ENCODE measurements around the gene MAPKAPK5.
A peak's percentile ranks its signal among the peaks of the same experiment; 100 is the strongest.
"Not testable (repeated sequence)": the region's sequence is repeated elsewhere in the genome, so short reads cannot be mapped to it uniquely, and the experiment has no call there.

Gene MAPKAPK5

GRCh38 chr12:111835531-111836181, 6.4 kb upstream of the MAPKAPK5 start:
- not testable (repeated sequence) for H3K4me3 ChIP-seq (ENCODE audit: low read length, poor library complexity, severe bottlenecking); H4K20me1 ChIP-seq (ENCODE audit: insufficient read depth, low read length, poor library complexity, severe bottlenecking); H3K4me2 ChIP-seq (ENCODE audit: low read depth, low read length, poor library complexity, severe bottlenecking); H3F3A ChIP-seq (ENCODE audit: low read depth); H3K36me3 ChIP-seq (ENCODE audit: insufficient read depth, low read length); H3K9me2 ChIP-seq (replicated peaks; ENCODE audit: low read depth, low read length); H2AFZ ChIP-seq (ENCODE audit: low read length); H3K9me3 ChIP-seq (ENCODE audit: insufficient read depth, low read depth, low read length); H3K27me3 ChIP-seq (ENCODE audit: insufficient read depth, low read length, poor library complexity, severe bottlenecking); H3K9ac ChIP-seq (ENCODE audit: low read depth, low read length, poor library complexity, severe bottlenecking)
- H3K4me1 ChIP-seq (ENCODE audit: insufficient read depth, low read length, poor library complexity, severe bottlenecking), result peaks cover 10% of the 10 kb centered on the region
- peaks cover 16% of the 10 kb centered on the region for H3K79me2 ChIP-seq (ENCODE audit: insufficient read depth, low read length)

- H3K4me1 ChIP-seq (ENCODE audit: insufficient read depth, low read length, poor library complexity, severe bottlenecking), result peaks cover 12% of the 10 kb centered on the region
- no peak overlapping the region for H2AFZ ChIP-seq (ENCODE audit: low read length)
- no peaks in the 10 kb centered on the region for H3K27me3 ChIP-seq (ENCODE audit: insufficient read depth, low read length, poor library complexity, severe bottlenecking)
- no peaks in the 10 kb centered on the region for H3K9me2 ChIP-seq (replicated peaks; ENCODE audit: low read depth, low read length)
- no peak overlapping the region for H3K9ac ChIP-seq (ENCODE audit: low read depth, low read length, poor library complexity, severe bottlenecking)
- H3K9me3 ChIP-seq (ENCODE audit: insufficient read depth, low read depth, low read length), result no peaks in the 10 kb centered on the region
- no peaks in the 10 kb centered on the region for H3K36me3 ChIP-seq (ENCODE audit: insufficient read depth, low read length)
- no peak for TF ChIP-seq EZH2phosphoT487 (IDR thresholded peaks at IDR 0.05; ENCODE audit: borderline replicate concordance)
- TF ChIP-seq CTCF (conservative IDR thresholded peaks at IDR 0.05; ENCODE audit: low read length), result no peak
- peaks cover 40% of the 10 kb centered on the region for H3K79me2 ChIP-seq (ENCODE audit: insufficient read depth, low read length)
- no peak overlapping the region for H3K4me2 ChIP-seq (ENCODE audit: low read depth, low read length, poor library complexity, severe bottlenecking)
- H3K4me3 ChIP-seq (ENCODE audit: low read length, poor library complexity, severe bottlenecking), result no peak overlapping the region
- H3F3A ChIP-seq (ENCODE audit: low read depth), result no peaks in the 10 kb centered on the region
- peaks cover 25% of the 10 kb centered on the region for H4K20me1 ChIP-seq (ENCODE audit: insufficient read depth, low read length, poor library complexity, severe bottlenecking)
Measured at GRCh38 chr12:111838353-111838752, 3.7 kb upstream of the MAPKAPK5 start.

GRCh38 chr12:111840807-111841206, 1.2 kb upstream of the MAPKAPK5 start:
- peaks cover 64% of the 10 kb centered on the region for H3K79me2 ChIP-seq (ENCODE audit: insufficient read depth, low read length)
- TF ChIP-seq EZH2phosphoT487 (IDR thresholded peaks at IDR 0.05; ENCODE audit: borderline replicate concordance) (no peak), CTCF (conservative IDR thresholded peaks at IDR 0.05; ENCODE audit: low read length) (no peak)
- peak overlapping the region; percentile 95 for H3K4me3 ChIP-seq (ENCODE audit: low read length, poor library complexity, severe bottlenecking)
- no peaks in the 10 kb centered on the region for H3F3A ChIP-seq (ENCODE audit: low read depth)
- peak overlapping the region; percentile 88 for H3K4me2 ChIP-seq (ENCODE audit: low read depth, low read length, poor library complexity, severe bottlenecking)
- H3K9me3 ChIP-seq (ENCODE audit: insufficient read depth, low read depth, low read length), result no peaks in the 10 kb centered on the region
- peaks cover 21% of the 10 kb centered on the region for H3K4me1 ChIP-seq (ENCODE audit: insufficient read depth, low read length, poor library complexity, severe bottlenecking)
- peaks cover 45% of the 10 kb centered on the region for H4K20me1 ChIP-seq (ENCODE audit: insufficient read depth, low read length, poor library complexity, severe bottlenecking)
- H3K27me3 ChIP-seq (ENCODE audit: insufficient read depth, low read length, poor library complexity, severe bottlenecking), result no peaks in the 10 kb centered on the region
- peak overlapping the region; percentile 96 for H3K9ac ChIP-seq (ENCODE audit: low read depth, low read length, poor library complexity, severe bottlenecking)
- H3K9me2 ChIP-seq (replicated peaks; ENCODE audit: low read depth, low read length), result no peaks in the 10 kb centered on the region
- H2AFZ ChIP-seq (ENCODE audit: low read length), result no peak overlapping the region
- H3K36me3 ChIP-seq (ENCODE audit: insufficient read depth, low read length), result no peaks in the 10 kb centered on the region

GRCh38 chr12:111841236-111841749, 735 bp upstream of the MAPKAPK5 start:
- Histone ChIP-seq H3K36me3 (ENCODE audit: insufficient read depth, low read length) (no peaks in the 10 kb centered on the region), H3K27me3 (ENCODE audit: insufficient read depth, low read length, poor library complexity, severe bottlenecking) (no peaks in the 10 kb centered on the region), H3K9me2 (replicated peaks; ENCODE audit: low read depth, low read length) (no peaks in the 10 kb centered on the region), H3F3A (ENCODE audit: low read depth) (no peaks in the 10 kb centered on the region), H4K20me1 (ENCODE audit: insufficient read depth, low read length, poor library complexity, severe bottlenecking) (peaks cover 50% of the 10 kb centered on the region), H2AFZ (ENCODE audit: low read length) (peak overlapping the region; percentile 97), H3K9ac (ENCODE audit: low read depth, low read length, poor library complexity, severe bottlenecking) (peak overlapping the region; percentile 96), H3K4me2 (ENCODE audit: low read depth, low read length, poor library complexity, severe bottlenecking) (peak overlapping the region; percentile 88), H3K4me3 (ENCODE audit: low read length, poor library complexity, severe bottlenecking) (peak overlapping the region; percentile 95), H3K4me1 (ENCODE audit: insufficient read depth, low read length, poor library complexity, severe bottlenecking) (peaks cover 26% of the 10 kb centered on the region), H3K79me2 (ENCODE audit: insufficient read depth, low read length) (peaks cover 69% of the 10 kb centered on the region), H3K9me3 (ENCODE audit: insufficient read depth, low read depth, low read length) (no peaks in the 10 kb centered on the region)
- TF ChIP-seq EZH2phosphoT487 (IDR thresholded peaks at IDR 0.05; ENCODE audit: borderline replicate concordance) (no peak), CTCF (conservative IDR thresholded peaks at IDR 0.05; ENCODE audit: low read length) (no peak)

Data from Loucy (cell line).